Neuronal stem cell (in vitro differentiated cells): ENCODE data around the gene RAB12.
"Not testable (repeated sequence)": the region's sequence is repeated elsewhere in the genome, so short reads cannot be mapped to it uniquely, and the experiment has no call there.

Experiments
- DNase-seq: peaks from one replicate; pipeline ENCODE4 v3.0.0-alpha.2; 2013; ENCODE audit warnings: low spot score
- H2AFZ ChIP-seq: one replicate; pipeline ENCODE4 v1.6.1; 2013; ENCODE audit warnings: mild to moderate bottlenecking, low read length, inconsistent platforms
- H2AK5ac ChIP-seq: 2 replicates; pipeline ENCODE4 v1.6.1; 2013; ENCODE audit warnings: low read depth, mild to moderate bottlenecking, inconsistent platforms, low read length, moderate library complexity, mixed read lengths
- H2BK120ac ChIP-seq: 2 replicates; pipeline ENCODE4 v1.6.1; 2013; ENCODE audit warnings: low read depth, mild to moderate bottlenecking, inconsistent platforms, low read length, moderate library complexity, mixed read lengths
- H2BK12ac ChIP-seq: one replicate; pipeline ENCODE4 v1.6.1; 2013; ENCODE audit warnings: low read length, inconsistent platforms
- H2BK15ac ChIP-seq: 2 replicates; pipeline ENCODE4 v1.6.1; 2013; ENCODE audit warnings: mild to moderate bottlenecking, low read length, inconsistent platforms, mixed read lengths
- H2BK5ac ChIP-seq: one replicate; pipeline ENCODE4 v1.6.1; 2013; ENCODE audit warnings: inconsistent platforms, mild to moderate bottlenecking, low read length, moderate library complexity
- H3K14ac ChIP-seq: one replicate; pipeline ENCODE4 v1.6.1; 2013; ENCODE audit warnings: low read length, inconsistent platforms
- H3K18ac ChIP-seq: 2 replicates; pipeline ENCODE4 v1.6.1; 2013; ENCODE audit warnings: low read length, inconsistent platforms
- H3K23ac ChIP-seq: 2 replicates; pipeline ENCODE4 v1.6.1; 2013; ENCODE audit warnings: low read depth, mild to moderate bottlenecking, mixed read lengths, low read length, inconsistent platforms; ENCODE audit not compliant: poor library complexity
- H3K27ac ChIP-seq: replicated peaks from 3 replicates; pipeline ENCODE4 v1.5.1; 2013; ENCODE audit warnings: low read length, inconsistent platforms
- H3K27me3 ChIP-seq, 3 experiments: 2 replicates each; pipeline ENCODE4 v1.6.1; 2013; ENCODE audit warnings: low read length in 3 of 3, mild to moderate bottlenecking in 2 of 3, inconsistent platforms in 1 of 3, low read depth in 1 of 3, mixed read lengths in 1 of 3, moderate library complexity in 1 of 3; ENCODE audit not compliant: control insufficient read depth in 3 of 3, insufficient read depth in 3 of 3
- H3K36me3 ChIP-seq, 2 donors: replicated peaks in 1 of 2; 2 replicates each; pipeline ENCODE4 v1.6.1; 2013; ENCODE audit warnings: low read length in 2 of 2; ENCODE audit not compliant: control insufficient read depth in 2 of 2, insufficient read depth in 2 of 2
- H3K4ac ChIP-seq: 2 replicates; pipeline ENCODE4 v1.6.1; 2013; ENCODE audit warnings: inconsistent platforms, mild to moderate bottlenecking, low read length, moderate library complexity
- H3K4me1 ChIP-seq, 2 donors: 1 replicate in 1 of 2; 2 replicates in 1 of 2; pipeline ENCODE4 v1.6.1; 2013; ENCODE audit warnings: low read length in 2 of 2, low read depth in 1 of 2; ENCODE audit not compliant: control insufficient read depth in 2 of 2, insufficient read depth in 1 of 2
- H3K4me2 ChIP-seq: one replicate; pipeline ENCODE4 v1.6.1; 2013; ENCODE audit warnings: mild to moderate bottlenecking, low read length, inconsistent platforms; ENCODE audit not compliant: insufficient read depth, poor library complexity, severe bottlenecking
- H3K4me3 ChIP-seq, 2 donors: 2 replicates each; pipeline ENCODE4 v1.5.1; 2013; ENCODE audit warnings: low read length in 2 of 2, mild to moderate bottlenecking in 2 of 2, inconsistent platforms in 1 of 2, moderate library complexity in 1 of 2
- H3K79me1 ChIP-seq: one replicate; pipeline ENCODE4 v1.6.1; 2013; ENCODE audit warnings: low read depth, mild to moderate bottlenecking, inconsistent platforms, low read length, moderate library complexity
- H3K9ac ChIP-seq: one replicate; pipeline ENCODE4 v1.6.1; 2013; ENCODE audit warnings: mild to moderate bottlenecking, low read depth, low read length, inconsistent platforms; ENCODE audit not compliant: poor library complexity
- H3K9me3 ChIP-seq, 2 donors: replicated peaks in 1 of 2; 2 replicates each; pipeline versions ENCODE3 to v1.6.1; 2013; ENCODE audit warnings: low read length in 2 of 2, mild to moderate bottlenecking in 2 of 2, inconsistent platforms in 1 of 2, low read depth in 1 of 2, mixed read lengths in 1 of 2, moderate library complexity in 1 of 2; ENCODE audit not compliant: control insufficient read depth in 2 of 2, insufficient read depth in 1 of 2
- H4K8ac ChIP-seq: one replicate; pipeline ENCODE4 v1.6.1; 2013; ENCODE audit warnings: low read depth, mild to moderate bottlenecking, inconsistent platforms, low read length, moderate library complexity
- H4K91ac ChIP-seq: one replicate; pipeline ENCODE4 v1.6.1; 2013; ENCODE audit warnings: low read length, low read depth, mild to moderate bottlenecking, inconsistent platforms; ENCODE audit not compliant: poor library complexity
- WGBS, 2 donors: extraction: QIAGEN DNeasy Blood & Tissue Kit; methylation state at CpG; one replicate each; pipeline ENCODE4 v1.1.7; 2013; ENCODE audit warnings: missing lambda C conversion rate in 2 of 2, mixed read lengths in 1 of 2; ENCODE audit not compliant: insufficient read length in 2 of 2, insufficient replicate concordance in 1 of 2; ENCODE audit errors: extremely low coverage in 2 of 2; 5-methylcytosine and 5-hydroxymethylcytosine counted together

The RAB12 gene

DNA sequence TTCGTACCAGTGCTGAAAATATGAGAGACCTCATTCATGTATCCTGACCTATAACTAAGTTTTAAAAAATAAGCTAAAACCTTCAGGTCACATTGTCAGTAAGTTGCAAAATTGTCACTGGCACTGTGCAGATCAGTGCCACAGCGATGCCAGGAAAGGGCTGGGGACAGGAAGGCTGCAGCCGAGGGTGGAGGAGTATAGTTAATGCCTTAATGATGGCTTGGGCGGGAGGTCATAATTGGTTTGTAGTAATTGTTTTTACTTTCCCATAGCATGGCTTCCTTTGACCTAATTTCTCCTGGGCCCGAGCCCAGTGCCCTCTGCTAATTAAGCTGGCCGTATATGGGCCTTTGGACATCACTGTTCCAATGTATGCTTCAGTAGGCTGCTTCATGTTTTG is 47.2 kb upstream of the RAB12 start:
- no peak for DNase-seq
- no peak overlapping the region for H2BK15ac ChIP-seq
- H3K4me2 ChIP-seq: no peak overlapping the region

DNA sequence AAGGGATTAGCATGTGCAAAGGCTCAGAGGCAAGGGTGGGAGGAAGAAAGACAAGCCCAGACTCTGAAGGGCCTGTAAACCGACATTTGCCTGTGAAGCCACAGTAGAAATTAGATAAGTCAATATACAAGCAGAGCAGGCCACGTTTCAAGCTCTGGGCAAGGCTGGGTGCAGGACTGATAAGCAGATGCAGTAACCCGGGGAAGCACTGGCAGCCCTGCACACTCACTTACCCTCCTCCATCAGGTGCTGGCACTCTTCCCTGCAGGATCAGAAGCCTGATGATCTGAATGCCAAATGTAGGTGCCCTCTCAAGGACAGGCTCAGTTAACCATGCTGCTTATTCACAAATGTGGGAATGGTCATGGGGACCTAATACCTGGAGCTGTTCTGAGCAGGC is 46.3 kb upstream of the RAB12 start:
- Histone ChIP-seq H4K91ac (peak overlapping the region; percentile 53), H3K14ac (no peak overlapping the region), H3K18ac (peak overlapping the region; percentile 77), H3K79me1 (no peaks in the 10 kb centered on the region), H3K4me2 (no peak overlapping the region), H3K9ac (no peak overlapping the region), H2AFZ (no peak overlapping the region), H4K8ac (peak overlapping the region; percentile 5), H2BK12ac (no peak overlapping the region), H2BK5ac (no peak overlapping the region), H2BK15ac (no peak overlapping the region), H3K23ac (no peak overlapping the region), H3K27ac (no peak overlapping the region), H3K4me3 (no peak overlapping the region), H3K9me3 (peaks cover 0 to 4% of the 10 kb centered on the region in 2 donors), H2AK5ac (no peak overlapping the region), H3K4ac (no peak overlapping the region), H3K27me3 (peaks cover 0 to 10% (median 0%) of the 10 kb centered on the region in 3 experiments), H2BK120ac (no peak overlapping the region), H3K36me3 (no peaks in the 10 kb centered on the region), H3K4me1 (no peaks in the 10 kb centered on the region)
- WGBS, 2 donors: no CpG with 5 or more reads among the region's 3 CpGs
- DNase-seq: no peak

More for the DNA sequence above, 47.2 kb upstream of the RAB12 start:
- Histone ChIP-seq H3K36me3 (no peaks in the 10 kb centered on the region), H3K27me3 (peaks cover 0 to 10% (median 0%) of the 10 kb centered on the region in 3 experiments), H3K4ac (no peak overlapping the region), H3K79me1 (no peaks in the 10 kb centered on the region), H3K4me1 (no peaks in the 10 kb centered on the region), H2BK5ac (no peak overlapping the region), H4K91ac (no peak overlapping the region), H3K4me3 (no peak overlapping the region), H2AK5ac (no peak overlapping the region), H3K9ac (no peak overlapping the region), H2AFZ (no peak overlapping the region), H3K27ac (no peak overlapping the region), H4K8ac (no peak overlapping the region), H3K18ac (no peak overlapping the region), H3K9me3 (peaks cover 0 to 4% of the 10 kb centered on the region in 2 donors), H3K23ac (no peak overlapping the region), H2BK120ac (no peak overlapping the region), H2BK12ac (no peak overlapping the region), H3K14ac (no peak overlapping the region)
- WGBS, 2 donors: no CpG with 5 or more reads among the region's 6 CpGs

DNA sequence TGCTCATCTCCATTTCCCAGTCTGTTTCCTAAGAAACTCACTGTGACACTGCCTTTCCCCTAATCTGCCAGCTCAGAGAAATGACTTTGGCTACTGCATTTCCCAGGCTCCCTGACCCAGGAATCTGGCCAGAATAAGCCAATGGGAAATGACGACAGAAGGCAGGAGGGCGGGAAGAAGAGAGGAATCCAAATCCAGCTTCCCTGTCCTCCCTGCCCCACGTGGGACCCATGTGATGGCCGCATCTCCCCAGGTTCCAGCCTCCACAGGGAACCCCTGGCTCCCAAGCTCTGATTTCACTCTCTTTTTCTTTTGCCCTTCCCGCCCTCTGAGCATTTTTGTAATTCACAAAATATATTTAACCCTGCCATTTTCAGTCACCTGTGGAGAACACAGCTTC is 37.8 kb upstream of the RAB12 start:
- no CpG with 5 or more reads among the region's 5 CpGs for WGBS, 2 donors

DNA sequence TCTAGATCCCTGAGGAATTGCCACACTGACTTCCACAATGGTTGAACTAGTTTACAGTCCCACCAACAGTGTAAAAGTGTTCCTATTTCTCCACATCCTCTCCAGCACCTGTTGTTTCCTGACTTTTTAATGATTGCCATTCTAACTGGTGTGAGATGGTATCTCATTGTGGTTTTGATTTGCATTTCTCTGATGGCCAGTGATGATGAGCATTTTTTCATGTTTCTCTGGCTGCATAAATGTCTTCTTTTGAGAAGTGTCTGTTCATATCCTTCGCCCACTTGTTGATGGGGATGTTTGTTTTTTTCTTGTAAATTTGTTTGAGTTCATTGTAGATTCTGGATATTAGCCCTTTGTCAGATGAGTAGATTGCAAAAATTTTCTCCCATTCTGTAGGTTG is 35.5 kb upstream of the RAB12 start:
- not testable (repeated sequence) for H2AK5ac ChIP-seq, H3K14ac ChIP-seq, H3K9me3 ChIP-seq, H3K27ac ChIP-seq, H2BK120ac ChIP-seq, H3K9ac ChIP-seq, H2BK15ac ChIP-seq, H3K4ac ChIP-seq, H3K23ac ChIP-seq, DNase-seq, H3K4me1 ChIP-seq, H3K4me3 ChIP-seq, H3K36me3 ChIP-seq, H2BK12ac ChIP-seq, H2AFZ ChIP-seq, H4K91ac ChIP-seq, H2BK5ac ChIP-seq, H3K27me3 ChIP-seq, H3K18ac ChIP-seq, H3K4me2 ChIP-seq, H3K79me1 ChIP-seq, H4K8ac ChIP-seq
- WGBS, 2 donors: no CpG with 5 or more reads among the region's 1 CpG

More for the DNA sequence above, 37.8 kb upstream of the RAB12 start:
- Histone ChIP-seq H3K27ac (no peak overlapping the region), H2BK12ac (no peak overlapping the region), H4K91ac (no peak overlapping the region), H3K4me3 (no peak overlapping the region), H3K9ac (no peak overlapping the region), H3K4ac (no peak overlapping the region), H3K4me2 (no peak overlapping the region), H3K14ac (no peak overlapping the region), H2BK120ac (no peak overlapping the region), H3K27me3 (no peaks in the 10 kb centered on the region), H2BK15ac (no peak overlapping the region), H3K18ac (no peak overlapping the region), H2BK5ac (no peak overlapping the region), H3K9me3 (no peaks in the 10 kb centered on the region), H3K4me1 (no peaks in the 10 kb centered on the region), H3K23ac (no peak overlapping the region), H2AFZ (no peak overlapping the region), H4K8ac (no peak overlapping the region), H3K36me3 (no peaks in the 10 kb centered on the region), H3K79me1 (no peaks in the 10 kb centered on the region), H2AK5ac (no peak overlapping the region)
- no peak for DNase-seq
